Liver (tissue), 3 donors: ENCODE results near the gene TP63.

Experiments
- SP1 ChIP-seq: IDR thresholded peaks from 2 replicates; pipeline ENCODE4 v1.6.1; 2018; ENCODE audit warnings: antibody characterized with exemption, mild to moderate bottlenecking
- TAF1 ChIP-seq: conservative IDR thresholded peaks from 2 replicates; pipeline ENCODE4 v1.6.1; 2016; ENCODE audit warnings: antibody characterized with exemption, mild to moderate bottlenecking
- YY1 ChIP-seq: IDR thresholded peaks from 2 replicates; pipeline ENCODE4 v1.6.1; 2016; ENCODE audit warnings: antibody characterized with exemption, mild to moderate bottlenecking
- TF ChIP-seq, protein P1 (sequence below): IDR thresholded peaks from 2 replicates; pipeline ENCODE4 v1.6.1; 2016; ENCODE audit warnings: antibody characterized with exemption
- TF ChIP-seq, protein P2 (sequence below): fragments of 150-350 bp; IDR thresholded peaks from 2 replicates; pipeline ENCODE4 v1.5.1; 2017; ENCODE audit warnings: improper control_type of control experiment, low read depth, low read length; ENCODE audit not compliant: missing input control
- TF ChIP-seq, protein P3 (sequence below): IDR thresholded peaks from 2 replicates; pipeline ENCODE4 v1.6.1; 2016; ENCODE audit warnings: antibody characterized with exemption, mild to moderate bottlenecking
- TF ChIP-seq, protein P4 (sequence below): IDR thresholded peaks from 2 replicates; pipeline ENCODE4 v1.6.1; 2016; ENCODE audit warnings: antibody characterized with exemption
- donor health status: healthy.
- donor health status: healthy.

DNA sequence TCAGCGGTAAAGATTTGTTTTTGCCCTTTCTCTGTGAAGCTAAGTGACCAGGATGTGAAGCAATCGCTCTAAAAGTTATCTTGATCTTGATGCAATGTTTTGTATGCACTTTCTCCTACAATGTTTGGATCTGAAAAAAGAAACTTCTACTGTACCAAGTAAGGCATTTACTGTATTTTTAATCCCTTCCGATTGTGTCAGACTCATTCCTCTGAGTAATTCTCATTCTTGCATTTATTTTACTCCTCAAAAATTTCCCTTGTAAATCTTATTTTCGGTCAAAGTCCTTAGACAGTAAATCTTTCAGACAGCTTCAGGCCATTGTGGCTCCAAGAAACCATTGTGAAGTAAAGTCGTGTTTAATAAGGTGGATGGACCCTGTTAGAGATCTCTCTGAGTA is 141.9 kb downstream of the TP63 start:
- TF ChIP-seq YY1: no peak
- TF ChIP-seq, protein P1, sequence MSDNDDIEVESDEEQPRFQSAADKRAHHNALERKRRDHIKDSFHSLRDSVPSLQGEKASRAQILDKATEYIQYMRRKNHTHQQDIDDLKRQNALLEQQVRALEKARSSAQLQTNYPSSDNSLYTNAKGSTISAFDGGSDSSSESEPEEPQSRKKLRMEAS: no peak
- TF ChIP-seq TAF1: no peak
- TF ChIP-seq, protein P2, sequence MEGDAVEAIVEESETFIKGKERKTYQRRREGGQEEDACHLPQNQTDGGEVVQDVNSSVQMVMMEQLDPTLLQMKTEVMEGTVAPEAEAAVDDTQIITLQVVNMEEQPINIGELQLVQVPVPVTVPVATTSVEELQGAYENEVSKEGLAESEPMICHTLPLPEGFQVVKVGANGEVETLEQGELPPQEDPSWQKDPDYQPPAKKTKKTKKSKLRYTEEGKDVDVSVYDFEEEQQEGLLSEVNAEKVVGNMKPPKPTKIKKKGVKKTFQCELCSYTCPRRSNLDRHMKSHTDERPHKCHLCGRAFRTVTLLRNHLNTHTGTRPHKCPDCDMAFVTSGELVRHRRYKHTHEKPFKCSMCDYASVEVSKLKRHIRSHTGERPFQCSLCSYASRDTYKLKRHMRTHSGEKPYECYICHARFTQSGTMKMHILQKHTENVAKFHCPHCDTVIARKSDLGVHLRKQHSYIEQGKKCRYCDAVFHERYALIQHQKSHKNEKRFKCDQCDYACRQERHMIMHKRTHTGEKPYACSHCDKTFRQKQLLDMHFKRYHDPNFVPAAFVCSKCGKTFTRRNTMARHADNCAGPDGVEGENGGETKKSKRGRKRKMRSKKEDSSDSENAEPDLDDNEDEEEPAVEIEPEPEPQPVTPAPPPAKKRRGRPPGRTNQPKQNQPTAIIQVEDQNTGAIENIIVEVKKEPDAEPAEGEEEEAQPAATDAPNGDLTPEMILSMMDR: no peak
- TF ChIP-seq, protein P3, sequence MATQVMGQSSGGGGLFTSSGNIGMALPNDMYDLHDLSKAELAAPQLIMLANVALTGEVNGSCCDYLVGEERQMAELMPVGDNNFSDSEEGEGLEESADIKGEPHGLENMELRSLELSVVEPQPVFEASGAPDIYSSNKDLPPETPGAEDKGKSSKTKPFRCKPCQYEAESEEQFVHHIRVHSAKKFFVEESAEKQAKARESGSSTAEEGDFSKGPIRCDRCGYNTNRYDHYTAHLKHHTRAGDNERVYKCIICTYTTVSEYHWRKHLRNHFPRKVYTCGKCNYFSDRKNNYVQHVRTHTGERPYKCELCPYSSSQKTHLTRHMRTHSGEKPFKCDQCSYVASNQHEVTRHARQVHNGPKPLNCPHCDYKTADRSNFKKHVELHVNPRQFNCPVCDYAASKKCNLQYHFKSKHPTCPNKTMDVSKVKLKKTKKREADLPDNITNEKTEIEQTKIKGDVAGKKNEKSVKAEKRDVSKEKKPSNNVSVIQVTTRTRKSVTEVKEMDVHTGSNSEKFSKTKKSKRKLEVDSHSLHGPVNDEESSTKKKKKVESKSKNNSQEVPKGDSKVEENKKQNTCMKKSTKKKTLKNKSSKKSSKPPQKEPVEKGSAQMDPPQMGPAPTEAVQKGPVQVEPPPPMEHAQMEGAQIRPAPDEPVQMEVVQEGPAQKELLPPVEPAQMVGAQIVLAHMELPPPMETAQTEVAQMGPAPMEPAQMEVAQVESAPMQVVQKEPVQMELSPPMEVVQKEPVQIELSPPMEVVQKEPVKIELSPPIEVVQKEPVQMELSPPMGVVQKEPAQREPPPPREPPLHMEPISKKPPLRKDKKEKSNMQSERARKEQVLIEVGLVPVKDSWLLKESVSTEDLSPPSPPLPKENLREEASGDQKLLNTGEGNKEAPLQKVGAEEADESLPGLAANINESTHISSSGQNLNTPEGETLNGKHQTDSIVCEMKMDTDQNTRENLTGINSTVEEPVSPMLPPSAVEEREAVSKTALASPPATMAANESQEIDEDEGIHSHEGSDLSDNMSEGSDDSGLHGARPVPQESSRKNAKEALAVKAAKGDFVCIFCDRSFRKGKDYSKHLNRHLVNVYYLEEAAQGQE: no peak
- TF ChIP-seq, protein P4, sequence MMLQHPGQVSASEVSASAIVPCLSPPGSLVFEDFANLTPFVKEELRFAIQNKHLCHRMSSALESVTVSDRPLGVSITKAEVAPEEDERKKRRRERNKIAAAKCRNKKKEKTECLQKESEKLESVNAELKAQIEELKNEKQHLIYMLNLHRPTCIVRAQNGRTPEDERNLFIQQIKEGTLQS: no peak
- no peak for TF ChIP-seq SP1
